Glutamatergic neuron (in vitro differentiated cells): ENCODE data around the gene PRKCH. TPM values are rescaled to one million over a fixed set of nuclear protein-coding genes. Genes with fewer than 3 reads are reported as not detected.

ENCODE experiments used
- DNase-seq: peaks from one replicate; pipeline ENCODE4 v3.0.0; 2022
- H3K27ac Mint-ChIP-seq: one replicate; pipeline ENCODE4 v1.8.0; 2020; ENCODE audit warnings: mild to moderate bottlenecking, mixed read lengths, inconsistent platforms; ENCODE audit not compliant: unreplicated experiment
- H3K27me3 Mint-ChIP-seq: one replicate; pipeline ENCODE4 v1.8.0; 2020; ENCODE audit warnings: mild to moderate bottlenecking, moderate library complexity, mixed read lengths, inconsistent platforms; ENCODE audit not compliant: unreplicated experiment
- H3K36me3 Mint-ChIP-seq: one replicate; pipeline ENCODE4 v1.8.0; 2020; ENCODE audit warnings: mild to moderate bottlenecking, mixed read lengths, inconsistent platforms; ENCODE audit not compliant: unreplicated experiment
- H3K4me1 Mint-ChIP-seq: one replicate; pipeline ENCODE4 v1.8.0; 2020; ENCODE audit warnings: mild to moderate bottlenecking, low read depth, mixed read lengths, inconsistent platforms; ENCODE audit not compliant: unreplicated experiment
- H3K4me3 Mint-ChIP-seq: one replicate; pipeline ENCODE4 v1.8.0; 2020; ENCODE audit warnings: mild to moderate bottlenecking, mixed read lengths, inconsistent platforms; ENCODE audit not compliant: unreplicated experiment
- H3K9me3 Mint-ChIP-seq: one replicate; pipeline ENCODE4 v1.8.0; 2020; ENCODE audit warnings: mild to moderate bottlenecking, moderate library complexity, mixed read lengths, inconsistent platforms; ENCODE audit not compliant: unreplicated experiment
- total RNA-seq: library from RNA; stranded (reverse); fragmentation: NEBNext Ultra II Directional; extraction: Animal tissue kit (Norgen Biotek cat#: 25700); gene quantifications from one replicate; pipeline ENCODE4 v1.2.1, GENCODE V29; 2021; ENCODE audit not compliant: unreplicated experiment
- TF ChIP-seq, protein P1 (sequence below): fragments of 200-600 bp; sonication (generic); IDR thresholded peaks from one replicate; pipeline ENCODE4 v1.5.0; 2021; ENCODE audit not compliant: partially characterized antibody, unreplicated experiment

Gene PRKCH
- total RNA-seq, 1 donor from 2014 or later: 0.54 TPM

GRCh38 chr14:61433169-61433568, 111.8 kb downstream of the PRKCH start:
- no peak overlapping the region for H3K4me3 Mint-ChIP-seq
- no peak overlapping the region for H3K27ac Mint-ChIP-seq
- peaks cover 10% of the 10 kb centered on the region for H3K4me1 Mint-ChIP-seq
- no peaks in the 10 kb centered on the region for H3K9me3 Mint-ChIP-seq
- TF ChIP-seq, protein P1, sequence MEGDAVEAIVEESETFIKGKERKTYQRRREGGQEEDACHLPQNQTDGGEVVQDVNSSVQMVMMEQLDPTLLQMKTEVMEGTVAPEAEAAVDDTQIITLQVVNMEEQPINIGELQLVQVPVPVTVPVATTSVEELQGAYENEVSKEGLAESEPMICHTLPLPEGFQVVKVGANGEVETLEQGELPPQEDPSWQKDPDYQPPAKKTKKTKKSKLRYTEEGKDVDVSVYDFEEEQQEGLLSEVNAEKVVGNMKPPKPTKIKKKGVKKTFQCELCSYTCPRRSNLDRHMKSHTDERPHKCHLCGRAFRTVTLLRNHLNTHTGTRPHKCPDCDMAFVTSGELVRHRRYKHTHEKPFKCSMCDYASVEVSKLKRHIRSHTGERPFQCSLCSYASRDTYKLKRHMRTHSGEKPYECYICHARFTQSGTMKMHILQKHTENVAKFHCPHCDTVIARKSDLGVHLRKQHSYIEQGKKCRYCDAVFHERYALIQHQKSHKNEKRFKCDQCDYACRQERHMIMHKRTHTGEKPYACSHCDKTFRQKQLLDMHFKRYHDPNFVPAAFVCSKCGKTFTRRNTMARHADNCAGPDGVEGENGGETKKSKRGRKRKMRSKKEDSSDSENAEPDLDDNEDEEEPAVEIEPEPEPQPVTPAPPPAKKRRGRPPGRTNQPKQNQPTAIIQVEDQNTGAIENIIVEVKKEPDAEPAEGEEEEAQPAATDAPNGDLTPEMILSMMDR: no peak
- no peak for DNase-seq
- peaks cover 2% of the 10 kb centered on the region for H3K27me3 Mint-ChIP-seq
- no peaks in the 10 kb centered on the region for H3K36me3 Mint-ChIP-seq

GRCh38 chr14:61433828-61434227, 112.4 kb downstream of the PRKCH start:
- TF ChIP-seq, protein P1: no peak
- Mint-ChIP-seq H3K4me3 (no peak overlapping the region), H3K36me3 (no peaks in the 10 kb centered on the region), H3K27me3 (peaks cover 2% of the 10 kb centered on the region), H3K27ac (no peak overlapping the region), H3K4me1 (peaks cover 8% of the 10 kb centered on the region), H3K9me3 (no peaks in the 10 kb centered on the region)
- no peak for DNase-seq

DNA sequence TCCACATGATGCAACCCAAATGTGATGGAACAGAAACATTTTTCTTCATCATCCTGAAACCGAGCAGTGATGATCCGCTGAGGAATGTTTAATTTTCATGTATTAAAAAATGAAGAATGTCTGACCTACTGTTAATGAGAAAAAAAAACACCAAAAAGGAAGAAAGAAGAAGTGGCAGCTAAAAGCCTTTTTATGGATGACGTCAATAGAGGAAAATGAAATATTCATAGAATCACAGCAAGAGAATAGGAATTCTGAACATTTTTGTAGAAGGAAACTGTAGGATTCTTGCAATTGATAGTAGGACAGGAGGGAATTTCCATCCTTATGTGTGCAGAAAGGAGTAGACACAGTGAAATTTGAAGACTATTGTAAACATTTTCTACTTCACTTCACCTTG, 112.9 kb downstream of the PRKCH start:
- Mint-ChIP-seq H3K9me3 (no peaks in the 10 kb centered on the region), H3K27me3 (peaks cover 2% of the 10 kb centered on the region), H3K36me3 (no peaks in the 10 kb centered on the region), H3K4me1 (peaks cover 5% of the 10 kb centered on the region), H3K4me3 (no peak overlapping the region), H3K27ac (no peak overlapping the region)
- DNase-seq: no peak
- TF ChIP-seq, protein P1: no peak

GRCh38 chr14:61435563-61436337, 114.4 kb downstream of the PRKCH start:
- H3K36me3 Mint-ChIP-seq: no peaks in the 10 kb centered on the region
- no peaks in the 10 kb centered on the region for H3K4me1 Mint-ChIP-seq
- H3K27me3 Mint-ChIP-seq: peaks cover 5% of the 10 kb centered on the region
- no peak for DNase-seq
- H3K9me3 Mint-ChIP-seq: no peaks in the 10 kb centered on the region
- no peak overlapping the region for H3K27ac Mint-ChIP-seq
- no peak overlapping the region for H3K4me3 Mint-ChIP-seq
- TF ChIP-seq, protein P1: no peak

- Mint-ChIP-seq H3K4me3 (no peak overlapping the region), H3K27me3 (peaks cover 5% of the 10 kb centered on the region), H3K9me3 (no peaks in the 10 kb centered on the region), H3K36me3 (no peaks in the 10 kb centered on the region), H3K27ac (no peak overlapping the region), H3K4me1 (no peaks in the 10 kb centered on the region)
- no peak for DNase-seq
- TF ChIP-seq, protein P1: no peak
These were observed 116.0 kb downstream of the PRKCH start for GRCh38 chr14:61437381-61437780.
